WTC11 (cell line): ENCODE results near the gene B3GLCT. TPM values are rescaled to one million over a fixed set of nuclear protein-coding genes. Genes with fewer than 3 reads are reported as not detected.

Experiments used
- ATAC-seq: fragments of 200-7000 bp; cut with Tn5 transposase; 2 replicates; pipeline ENCODE4 v1.10.0; 2021; ENCODE audit warnings: mild to moderate bottlenecking, moderate library complexity
- CTCF ChIA-PET: fragments of 300-600 bp; sonication (Branson Sonifier 250); formaldehyde crosslinking; loops from one replicate; lab custom pipeline; 2021; ENCODE audit warnings: antibody characterized with exemption; lab: Charles Lee
- POLR2A ChIA-PET: fragments of 350-600 bp; sonication (Branson Sonifier 250); formaldehyde crosslinking; loops from one replicate; lab custom pipeline; 2021; ENCODE audit warnings: antibody characterized with exemption; lab: Charles Lee
- DNase-seq: peaks from one replicate; pipeline ENCODE4 v3.0.0; 2021; ENCODE audit warnings: low spot score
- H3K27ac Mint-ChIP-seq: 2 replicates; pipeline ENCODE4 v1.8.0; 2021; ENCODE audit warnings: mixed read lengths
- H3K27me3 Mint-ChIP-seq: 2 replicates; pipeline ENCODE4 v1.8.0; 2021; ENCODE audit warnings: low read depth, mild to moderate bottlenecking, moderate library complexity, mixed read lengths
- H3K36me3 Mint-ChIP-seq: 2 replicates; pipeline ENCODE4 v1.8.0; 2021; ENCODE audit warnings: mixed read lengths
- H3K4me1 Mint-ChIP-seq: 2 replicates; pipeline ENCODE4 v1.8.0; 2022; ENCODE audit warnings: mixed read lengths
- H3K4me3 Mint-ChIP-seq: 2 replicates; pipeline ENCODE4 v1.8.0; 2021; ENCODE audit warnings: mild to moderate bottlenecking, moderate library complexity, mixed read lengths
- H3K9me3 Mint-ChIP-seq: 2 replicates; pipeline ENCODE4 v1.8.0; 2021; ENCODE audit warnings: mixed read lengths
- AFF4 ChIP-seq: sonication (generic); formaldehyde crosslinking; IDR thresholded peaks from 2 replicates; pipeline ENCODE4 v1.8.1; 2023; ENCODE audit warnings: mild to moderate bottlenecking, missing genetic modification reagents, borderline replicate concordance
- ATF1 ChIP-seq: sonication (generic); formaldehyde crosslinking; IDR thresholded peaks from 2 replicates; pipeline ENCODE4 v1.8.1; 2023; ENCODE audit warnings: mild to moderate bottlenecking, moderate library complexity, missing genetic modification reagents
- ELF4 ChIP-seq: sonication (generic); formaldehyde crosslinking; IDR thresholded peaks from 2 replicates; pipeline ENCODE4 v1.8.1; 2022; ENCODE audit warnings: low read depth, mild to moderate bottlenecking, moderate library complexity, missing genetic modification reagents
- ESRRA ChIP-seq: sonication (generic); formaldehyde crosslinking; IDR thresholded peaks from 2 replicates; pipeline ENCODE4 v1.8.1; 2022; ENCODE audit warnings: mild to moderate bottlenecking, missing genetic modification reagents, borderline replicate concordance
- FOXJ3 ChIP-seq: sonication (generic); formaldehyde crosslinking; IDR thresholded peaks from 2 replicates; pipeline ENCODE4 v1.9.0; 2021; ENCODE audit warnings: missing genetic modification reagents, mild to moderate bottlenecking, borderline replicate concordance
- FOXP1 ChIP-seq: sonication (generic); formaldehyde crosslinking; IDR thresholded peaks from 2 replicates; pipeline ENCODE4 v1.8.0; 2022; ENCODE audit warnings: missing genetic modification reagents, mild to moderate bottlenecking, moderate library complexity, borderline replicate concordance
- GABPB1 ChIP-seq: sonication (generic); formaldehyde crosslinking; IDR thresholded peaks from 2 replicates; pipeline ENCODE4 v1.8.1; 2023; ENCODE audit warnings: mild to moderate bottlenecking, missing genetic modification reagents
- GTF2I ChIP-seq: fragments of 250-450 bp; sonication (Bioruptor Pico); conservative IDR thresholded peaks from 2 replicates; pipeline ENCODE4 v1.4.0; 2021; ENCODE audit warnings: mild to moderate bottlenecking
- MLX ChIP-seq: sonication (generic); formaldehyde crosslinking; IDR thresholded peaks from 2 replicates; pipeline ENCODE4 v1.8.1; 2023; ENCODE audit warnings: mild to moderate bottlenecking, missing genetic modification reagents, moderate library complexity
- MXD4 ChIP-seq: fragments of 250-450 bp; sonication (Bioruptor Pico); IDR thresholded peaks from 2 replicates; pipeline ENCODE4 v1.8.0; 2021; ENCODE audit warnings: mild to moderate bottlenecking, moderate library complexity, borderline replicate concordance
- NFATC4 ChIP-seq: fragments of 250-450 bp; sonication (Bioruptor Pico); IDR thresholded peaks from 2 replicates; pipeline ENCODE4 v1.9.0; 2021; ENCODE audit warnings: mild to moderate bottlenecking
- NFE2L1 ChIP-seq: sonication (generic); formaldehyde crosslinking; IDR thresholded peaks from 2 replicates; pipeline ENCODE4 v1.8.1; 2023; ENCODE audit warnings: missing genetic modification reagents
- RORB ChIP-seq: fragments of 250-450 bp; sonication (Bioruptor Pico); IDR thresholded peaks from 2 replicates; pipeline ENCODE4 v1.9.0; 2021; ENCODE audit warnings: mild to moderate bottlenecking
- ZNF317 ChIP-seq: sonication (generic); formaldehyde crosslinking; IDR thresholded peaks from 2 replicates; pipeline ENCODE4 v1.8.1; 2023; ENCODE audit warnings: low read depth, mild to moderate bottlenecking, moderate library complexity, missing genetic modification reagents, borderline replicate concordance
- ZNF396 ChIP-seq: fragments of 250-450 bp; sonication (Bioruptor Pico); IDR thresholded peaks from 2 replicates; pipeline ENCODE4 v1.8.0; 2021; ENCODE audit warnings: mild to moderate bottlenecking, moderate library complexity, borderline replicate concordance
- ZNF671 ChIP-seq: fragments of 250-450 bp; sonication (Bioruptor Pico); IDR thresholded peaks from 2 replicates; pipeline ENCODE4 v1.8.0; 2021; ENCODE audit warnings: mild to moderate bottlenecking
- total RNA-seq: library from RNA; stranded (reverse); gene quantifications from 3 replicates; pipeline ENCODE4 v1.2.3, GENCODE V29; 2021
- TF ChIP-seq, protein P1 (sequence below): sonication (generic); formaldehyde crosslinking; IDR thresholded peaks from 2 replicates; pipeline ENCODE4 v1.8.1; 2022; ENCODE audit warnings: mild to moderate bottlenecking, moderate library complexity, missing genetic modification reagents
- TF ChIP-seq, protein P2 (sequence below): fragments of 200-600 bp; IDR thresholded peaks from 2 replicates; pipeline ENCODE4 v1.8.0; 2022; ENCODE audit warnings: antibody characterized with exemption
- TF ChIP-seq, protein P3 (sequence below): sonication (generic); formaldehyde crosslinking; conservative IDR thresholded peaks from 2 replicates; pipeline ENCODE4 v1.8.1; 2022; ENCODE audit warnings: mild to moderate bottlenecking, missing genetic modification reagents
- TF ChIP-seq, protein P4 (sequence below): fragments of 250-450 bp; sonication (Bioruptor Pico); IDR thresholded peaks from 2 replicates; pipeline ENCODE4 v1.9.0; 2021; ENCODE audit warnings: mild to moderate bottlenecking
- TF ChIP-seq, protein P5 (sequence below): sonication (generic); formaldehyde crosslinking; IDR thresholded peaks from 2 replicates; pipeline ENCODE4 v1.8.0; 2023; ENCODE audit warnings: missing genetic modification reagents, mild to moderate bottlenecking, borderline replicate concordance

B3GLCT gene
- total RNA-seq, 1 experiment from 2014 or later = 2.4 TPM

DNA sequence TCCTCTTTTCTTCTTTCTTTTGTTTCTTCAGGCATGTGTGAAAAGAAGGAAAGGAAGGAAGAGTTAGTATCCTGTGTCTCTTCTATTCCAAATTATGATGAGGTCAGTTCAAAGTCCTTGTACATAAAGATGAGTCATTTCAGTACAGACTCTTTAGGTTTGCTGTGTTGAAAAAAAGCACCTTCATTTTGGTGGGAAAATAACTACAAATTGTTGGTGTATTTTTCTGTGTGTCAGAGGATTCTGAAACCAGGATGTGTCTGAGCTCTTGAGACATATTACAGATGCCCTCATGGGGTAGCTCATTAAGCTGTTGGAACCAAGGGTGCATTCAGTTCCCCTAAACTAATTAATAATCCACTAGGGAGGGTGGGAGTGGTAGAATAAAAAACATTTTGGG is 32.3 kb upstream of the B3GLCT start:
- CTCF ChIA-PET = no interaction called here
- ATAC-seq = no peak
- no peaks in the 10 kb centered on the region for H3K9me3 Mint-ChIP-seq

DNA sequence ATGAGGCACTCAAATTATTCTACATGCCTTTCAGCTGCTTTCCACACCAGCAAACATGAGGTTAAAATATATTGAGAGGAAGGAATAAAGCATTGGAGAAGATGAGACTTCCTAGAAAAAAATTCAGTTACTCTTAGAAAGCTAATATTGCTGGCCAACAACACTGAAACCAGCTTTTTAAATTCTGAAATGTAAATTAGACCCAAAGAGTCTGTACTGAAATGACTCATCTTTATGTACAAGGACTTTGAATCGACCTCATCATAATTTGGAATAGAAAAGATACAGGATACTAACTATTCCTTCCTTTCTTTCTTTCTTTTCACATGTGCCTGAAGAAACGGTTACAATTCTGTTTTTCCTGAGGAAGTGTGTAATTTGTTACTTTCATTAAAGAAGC is 31.6 kb upstream of the B3GLCT start:
- CTCF ChIA-PET = no interaction called here
- Mint-ChIP-seq H3K4me3 (no peak overlapping the region), H3K9me3 (no peaks in the 10 kb centered on the region), H3K4me1 (peaks cover 13% of the 10 kb centered on the region), H3K27ac (no peak overlapping the region), H3K36me3 (no peaks in the 10 kb centered on the region), H3K27me3 (no peaks in the 10 kb centered on the region)
- TF ChIP-seq RORB (CRISPR knock-in tag) = no peak
- TF ChIP-seq, protein P1, sequence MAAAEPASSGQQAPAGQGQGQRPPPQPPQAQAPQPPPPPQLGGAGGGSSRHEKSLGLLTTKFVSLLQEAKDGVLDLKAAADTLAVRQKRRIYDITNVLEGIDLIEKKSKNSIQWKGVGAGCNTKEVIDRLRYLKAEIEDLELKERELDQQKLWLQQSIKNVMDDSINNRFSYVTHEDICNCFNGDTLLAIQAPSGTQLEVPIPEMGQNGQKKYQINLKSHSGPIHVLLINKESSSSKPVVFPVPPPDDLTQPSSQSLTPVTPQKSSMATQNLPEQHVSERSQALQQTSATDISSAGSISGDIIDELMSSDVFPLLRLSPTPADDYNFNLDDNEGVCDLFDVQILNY (CRISPR knock-in tag) = no peak
- TF ChIP-seq ATF1 (CRISPR knock-in tag) = no peak
- no peak for TF ChIP-seq ZNF671 (CRISPR knock-in tag)
- TF ChIP-seq NFATC4 (CRISPR knock-in tag) = no peak
- POLR2A ChIA-PET = no interaction called here
- no peak for ATAC-seq
- no peak for DNase-seq

More for the DNA sequence above, 32.3 kb upstream of the B3GLCT start:
- POLR2A ChIA-PET = interaction anchor here (0.7 kb wide), 1 partner anchor 22 kb away, joined by 4 read pairs; no protein-coding TSS in a partner anchor
- H3K4me1 Mint-ChIP-seq = peaks cover 16% of the 10 kb centered on the region
- no peak for DNase-seq
- H3K27me3 Mint-ChIP-seq = no peaks in the 10 kb centered on the region
- TF ChIP-seq, protein P2, sequence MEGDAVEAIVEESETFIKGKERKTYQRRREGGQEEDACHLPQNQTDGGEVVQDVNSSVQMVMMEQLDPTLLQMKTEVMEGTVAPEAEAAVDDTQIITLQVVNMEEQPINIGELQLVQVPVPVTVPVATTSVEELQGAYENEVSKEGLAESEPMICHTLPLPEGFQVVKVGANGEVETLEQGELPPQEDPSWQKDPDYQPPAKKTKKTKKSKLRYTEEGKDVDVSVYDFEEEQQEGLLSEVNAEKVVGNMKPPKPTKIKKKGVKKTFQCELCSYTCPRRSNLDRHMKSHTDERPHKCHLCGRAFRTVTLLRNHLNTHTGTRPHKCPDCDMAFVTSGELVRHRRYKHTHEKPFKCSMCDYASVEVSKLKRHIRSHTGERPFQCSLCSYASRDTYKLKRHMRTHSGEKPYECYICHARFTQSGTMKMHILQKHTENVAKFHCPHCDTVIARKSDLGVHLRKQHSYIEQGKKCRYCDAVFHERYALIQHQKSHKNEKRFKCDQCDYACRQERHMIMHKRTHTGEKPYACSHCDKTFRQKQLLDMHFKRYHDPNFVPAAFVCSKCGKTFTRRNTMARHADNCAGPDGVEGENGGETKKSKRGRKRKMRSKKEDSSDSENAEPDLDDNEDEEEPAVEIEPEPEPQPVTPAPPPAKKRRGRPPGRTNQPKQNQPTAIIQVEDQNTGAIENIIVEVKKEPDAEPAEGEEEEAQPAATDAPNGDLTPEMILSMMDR = no peak
- TF ChIP-seq ZNF317 (CRISPR knock-in tag) (no peak), ZNF671 (CRISPR knock-in tag) (no peak), ESRRA (CRISPR knock-in tag) (no peak)
- no peaks in the 10 kb centered on the region for H3K36me3 Mint-ChIP-seq
- no peak overlapping the region for H3K4me3 Mint-ChIP-seq
- H3K27ac Mint-ChIP-seq = no peak overlapping the region

DNA sequence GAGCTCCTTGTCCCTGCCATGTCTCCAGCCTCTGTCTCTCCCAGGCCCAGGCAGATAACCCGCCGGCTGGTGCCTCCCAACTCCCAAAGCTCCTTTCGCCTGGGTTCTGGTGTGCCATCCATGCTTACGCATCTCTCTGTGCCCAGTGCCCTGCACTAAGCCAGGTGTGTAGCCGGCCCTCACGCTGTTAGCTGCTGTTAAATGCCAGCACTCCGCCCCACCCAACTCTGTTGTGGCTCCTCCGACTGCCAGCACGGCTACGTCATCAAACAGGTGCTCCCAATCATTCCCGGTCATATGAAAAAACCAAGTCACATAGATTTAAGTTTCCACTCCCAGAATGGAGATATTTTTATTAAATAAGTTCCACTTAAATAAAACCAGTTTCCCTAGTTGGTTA is 31.0 kb upstream of the B3GLCT start:
- no peak for DNase-seq
- H3K27ac Mint-ChIP-seq = no peak overlapping the region
- no peaks in the 10 kb centered on the region for H3K36me3 Mint-ChIP-seq
- ChIA-PET POLR2A (interaction anchor here (0.7 kb wide), 1 partner anchor 568 kb away, joined by 3 read pairs; no protein-coding TSS in a partner anchor), CTCF (no interaction called here)
- ATAC-seq = no peak
- no peaks in the 10 kb centered on the region for H3K9me3 Mint-ChIP-seq
- peaks cover 16% of the 10 kb centered on the region for H3K4me1 Mint-ChIP-seq
- H3K27me3 Mint-ChIP-seq = no peaks in the 10 kb centered on the region
- H3K4me3 Mint-ChIP-seq = no peak overlapping the region
- TF ChIP-seq AFF4 (no peak), ELF4 (CRISPR knock-in tag) (no peak), GTF2I (CRISPR knock-in tag) (no peak), ZNF396 (CRISPR knock-in tag) (no peak), MLX (CRISPR knock-in tag) (no peak), FOXP1 (CRISPR knock-in tag) (no peak), NFE2L1 (no peak), FOXJ3 (no peak), GABPB1 (CRISPR knock-in tag) (no peak), MXD4 (CRISPR knock-in tag) (no peak)
- TF ChIP-seq, protein P3, sequence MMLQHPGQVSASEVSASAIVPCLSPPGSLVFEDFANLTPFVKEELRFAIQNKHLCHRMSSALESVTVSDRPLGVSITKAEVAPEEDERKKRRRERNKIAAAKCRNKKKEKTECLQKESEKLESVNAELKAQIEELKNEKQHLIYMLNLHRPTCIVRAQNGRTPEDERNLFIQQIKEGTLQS (CRISPR knock-in tag) = no peak
- TF ChIP-seq, protein P4, sequence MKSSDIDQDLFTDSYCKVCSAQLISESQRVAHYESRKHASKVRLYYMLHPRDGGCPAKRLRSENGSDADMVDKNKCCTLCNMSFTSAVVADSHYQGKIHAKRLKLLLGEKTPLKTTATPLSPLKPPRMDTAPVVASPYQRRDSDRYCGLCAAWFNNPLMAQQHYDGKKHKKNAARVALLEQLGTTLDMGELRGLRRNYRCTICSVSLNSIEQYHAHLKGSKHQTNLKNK = no peak
- TF ChIP-seq, protein P5, sequence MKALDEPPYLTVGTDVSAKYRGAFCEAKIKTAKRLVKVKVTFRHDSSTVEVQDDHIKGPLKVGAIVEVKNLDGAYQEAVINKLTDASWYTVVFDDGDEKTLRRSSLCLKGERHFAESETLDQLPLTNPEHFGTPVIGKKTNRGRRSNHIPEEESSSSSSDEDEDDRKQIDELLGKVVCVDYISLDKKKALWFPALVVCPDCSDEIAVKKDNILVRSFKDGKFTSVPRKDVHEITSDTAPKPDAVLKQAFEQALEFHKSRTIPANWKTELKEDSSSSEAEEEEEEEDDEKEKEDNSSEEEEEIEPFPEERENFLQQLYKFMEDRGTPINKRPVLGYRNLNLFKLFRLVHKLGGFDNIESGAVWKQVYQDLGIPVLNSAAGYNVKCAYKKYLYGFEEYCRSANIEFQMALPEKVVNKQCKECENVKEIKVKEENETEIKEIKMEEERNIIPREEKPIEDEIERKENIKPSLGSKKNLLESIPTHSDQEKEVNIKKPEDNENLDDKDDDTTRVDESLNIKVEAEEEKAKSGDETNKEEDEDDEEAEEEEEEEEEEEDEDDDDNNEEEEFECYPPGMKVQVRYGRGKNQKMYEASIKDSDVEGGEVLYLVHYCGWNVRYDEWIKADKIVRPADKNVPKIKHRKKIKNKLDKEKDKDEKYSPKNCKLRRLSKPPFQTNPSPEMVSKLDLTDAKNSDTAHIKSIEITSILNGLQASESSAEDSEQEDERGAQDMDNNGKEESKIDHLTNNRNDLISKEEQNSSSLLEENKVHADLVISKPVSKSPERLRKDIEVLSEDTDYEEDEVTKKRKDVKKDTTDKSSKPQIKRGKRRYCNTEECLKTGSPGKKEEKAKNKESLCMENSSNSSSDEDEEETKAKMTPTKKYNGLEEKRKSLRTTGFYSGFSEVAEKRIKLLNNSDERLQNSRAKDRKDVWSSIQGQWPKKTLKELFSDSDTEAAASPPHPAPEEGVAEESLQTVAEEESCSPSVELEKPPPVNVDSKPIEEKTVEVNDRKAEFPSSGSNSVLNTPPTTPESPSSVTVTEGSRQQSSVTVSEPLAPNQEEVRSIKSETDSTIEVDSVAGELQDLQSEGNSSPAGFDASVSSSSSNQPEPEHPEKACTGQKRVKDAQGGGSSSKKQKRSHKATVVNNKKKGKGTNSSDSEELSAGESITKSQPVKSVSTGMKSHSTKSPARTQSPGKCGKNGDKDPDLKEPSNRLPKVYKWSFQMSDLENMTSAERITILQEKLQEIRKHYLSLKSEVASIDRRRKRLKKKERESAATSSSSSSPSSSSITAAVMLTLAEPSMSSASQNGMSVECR (CRISPR knock-in tag) = no peak
